ENCODE results near the gene DDO.

The DDO gene

DNA sequence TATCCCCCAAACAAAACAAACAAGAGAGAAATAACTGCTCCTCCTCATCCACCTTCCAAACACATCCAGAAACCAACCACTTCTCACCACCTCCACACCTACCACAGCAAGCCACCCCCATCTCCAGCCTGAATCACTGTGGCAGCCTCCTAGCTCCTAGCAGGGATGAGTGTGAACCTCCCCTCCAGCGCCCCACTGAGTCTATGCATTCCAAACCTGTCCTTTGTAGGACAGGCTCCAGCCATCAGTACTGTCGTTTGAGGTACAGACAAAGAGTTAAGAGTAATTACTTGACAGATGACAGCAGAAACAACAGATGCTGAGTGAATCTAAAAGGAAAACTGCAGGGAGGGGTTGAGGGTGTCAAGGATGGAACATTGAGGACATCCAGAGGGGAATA lies 59.6 kb downstream of the DDO start:
- no peak for DNase-seq (ENCODE audit: low read depth, low spot score)
- no peak overlapping the region for H3K4me3 ChIP-seq (ENCODE audit: low read depth, low read length)
- in situ Hi-C loops (cut with HindIII; ENCODE audit: low sequenced_read_pairs), result no loop called here
- TF ChIP-seq, protein P1, sequence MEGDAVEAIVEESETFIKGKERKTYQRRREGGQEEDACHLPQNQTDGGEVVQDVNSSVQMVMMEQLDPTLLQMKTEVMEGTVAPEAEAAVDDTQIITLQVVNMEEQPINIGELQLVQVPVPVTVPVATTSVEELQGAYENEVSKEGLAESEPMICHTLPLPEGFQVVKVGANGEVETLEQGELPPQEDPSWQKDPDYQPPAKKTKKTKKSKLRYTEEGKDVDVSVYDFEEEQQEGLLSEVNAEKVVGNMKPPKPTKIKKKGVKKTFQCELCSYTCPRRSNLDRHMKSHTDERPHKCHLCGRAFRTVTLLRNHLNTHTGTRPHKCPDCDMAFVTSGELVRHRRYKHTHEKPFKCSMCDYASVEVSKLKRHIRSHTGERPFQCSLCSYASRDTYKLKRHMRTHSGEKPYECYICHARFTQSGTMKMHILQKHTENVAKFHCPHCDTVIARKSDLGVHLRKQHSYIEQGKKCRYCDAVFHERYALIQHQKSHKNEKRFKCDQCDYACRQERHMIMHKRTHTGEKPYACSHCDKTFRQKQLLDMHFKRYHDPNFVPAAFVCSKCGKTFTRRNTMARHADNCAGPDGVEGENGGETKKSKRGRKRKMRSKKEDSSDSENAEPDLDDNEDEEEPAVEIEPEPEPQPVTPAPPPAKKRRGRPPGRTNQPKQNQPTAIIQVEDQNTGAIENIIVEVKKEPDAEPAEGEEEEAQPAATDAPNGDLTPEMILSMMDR (IDR thresholded peaks at IDR 0.05; ENCODE audit: low read depth, low read length), result no peak

- no peak overlapping the region for H3K4me3 ChIP-seq (ENCODE audit: low read depth, low read length)
- no peak for DNase-seq (ENCODE audit: low read depth, low spot score)
- TF ChIP-seq, protein P1 (IDR thresholded peaks at IDR 0.05; ENCODE audit: low read depth, low read length), result no peak
- in situ Hi-C loops (cut with HindIII; ENCODE audit: low sequenced_read_pairs), result no loop called here
Measured at GRCh38 chr6:110355022-110355421, 60.4 kb downstream of the DDO start.

DNA sequence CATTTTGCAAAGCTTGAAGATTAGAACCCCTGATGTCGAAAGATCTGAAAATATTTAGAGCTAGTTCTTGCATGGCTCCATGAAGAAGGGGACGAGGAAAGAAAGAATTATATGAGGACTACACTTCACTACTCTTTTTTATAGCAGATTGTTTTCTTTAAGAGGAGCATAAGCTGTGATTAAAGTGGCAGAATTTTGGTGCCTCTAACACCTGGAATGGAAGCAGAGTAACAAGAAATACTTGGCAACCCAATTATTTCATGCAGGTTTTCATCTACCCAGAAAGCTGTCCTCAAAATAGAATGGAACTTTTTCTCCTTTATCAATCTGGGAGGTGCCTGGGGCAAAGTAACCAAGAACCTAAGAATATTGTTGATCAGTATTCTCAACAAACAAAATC lies 61.2 kb downstream of the DDO start:
- TF ChIP-seq, protein P1 (IDR thresholded peaks at IDR 0.05; ENCODE audit: low read depth, low read length), result no peak
- in situ Hi-C loops (cut with HindIII; ENCODE audit: low sequenced_read_pairs), result no loop called here
- DNase-seq (ENCODE audit: low read depth, low spot score), result no peak
- H3K4me3 ChIP-seq (ENCODE audit: low read depth, low read length), result no peak overlapping the region

GRCh38 chr6:110353457-110354001 lies 61.8 kb downstream of the DDO start:
- TF ChIP-seq, protein P1 (IDR thresholded peaks at IDR 0.05; ENCODE audit: low read depth, low read length), result no peak
- no peak for DNase-seq (ENCODE audit: low read depth, low spot score)
- no peak overlapping the region for H3K4me3 ChIP-seq (ENCODE audit: low read depth, low read length)
- in situ Hi-C loops (cut with HindIII; ENCODE audit: low sequenced_read_pairs), result no loop called here

DNA sequence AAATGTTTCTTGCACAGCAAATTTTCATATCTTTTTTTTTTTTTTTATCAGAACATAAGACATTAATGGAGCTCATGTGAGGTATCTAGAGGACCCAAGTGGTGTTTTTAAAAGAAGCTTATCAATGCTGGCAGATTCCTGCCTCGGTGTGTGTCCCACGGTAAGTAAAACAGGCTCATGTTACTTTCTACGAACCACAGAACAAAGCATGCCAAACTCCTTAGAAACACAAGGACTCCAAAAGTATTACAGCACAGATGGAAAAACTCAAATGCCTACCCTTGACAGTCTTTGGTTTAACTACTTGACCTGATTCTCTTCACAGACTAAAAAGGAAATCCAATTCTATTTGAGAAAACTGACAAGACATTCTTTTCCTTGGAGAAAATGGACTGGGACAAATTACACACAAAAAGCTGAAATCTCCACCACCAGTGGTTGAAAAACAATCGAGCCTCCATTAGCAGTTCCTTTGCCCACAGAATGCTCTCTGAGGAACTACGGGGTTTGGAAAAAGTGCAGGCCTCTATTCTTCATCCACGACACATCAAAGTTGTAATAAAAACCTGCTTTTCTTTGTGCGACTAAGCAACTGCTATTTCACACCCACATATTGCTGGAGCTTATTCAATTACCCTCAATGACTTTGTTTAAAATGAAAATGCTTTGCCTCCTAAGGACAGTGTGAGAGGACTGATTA lies 62.7 kb downstream of the DDO start:
- no peak overlapping the region for H3K4me3 ChIP-seq (ENCODE audit: low read depth, low read length)
- peak; percentile 18 for DNase-seq (ENCODE audit: low read depth, low spot score)
- in situ Hi-C loops (cut with HindIII; ENCODE audit: low sequenced_read_pairs), result no loop called here
- TF ChIP-seq, protein P1 (IDR thresholded peaks at IDR 0.05; ENCODE audit: low read depth, low read length), result no peak

- TF ChIP-seq, protein P1 (IDR thresholded peaks at IDR 0.05; ENCODE audit: low read depth, low read length), result no peak
- no peak for DNase-seq (ENCODE audit: low read depth, low spot score)
- no peak overlapping the region for H3K4me3 ChIP-seq (ENCODE audit: low read depth, low read length)
- in situ Hi-C loops (cut with HindIII; ENCODE audit: low sequenced_read_pairs), result no loop called here
Measured at GRCh38 chr6:110351986-110352385, 63.4 kb downstream of the DDO start.

Data from astrocyte of the spinal cord (primary cell).